Stimulated activated CD8-positive, alpha-beta memory T cell treated with anti-CD3 and anti-CD28 coated beads, Interleukin-15, amount 100 ng/mL, for 1 hour (primary cell): ENCODE measurements around the gene KCNV2.
"Not testable (repeated sequence)": the region's sequence is repeated elsewhere in the genome, so short reads cannot be mapped to it uniquely, and the experiment has no call there.

ENCODE experiments used
- DNase-seq: peaks from one replicate; pipeline ENCODE4 v3.0.0-alpha.2; 2020; ENCODE audit warnings: low read depth

Gene KCNV2

GRCh38 chr9:2717385-2717784 lies at the start of gene KCNV2:
KCNV2 (plus strand) TSS chr9:2717510; CDS start chr9:2717740, 230 bp downstream.
- DNase-seq: no peak

- no peak for DNase-seq
Observed at GRCh38 chr9:2673161-2673560, 44.1 kb upstream of the KCNV2 start.

GRCh38 chr9:2674141-2674824 lies 43.0 kb upstream of the KCNV2 start:
- no peak for DNase-seq

- no peak for DNase-seq
Observed at GRCh38 chr9:2675834-2676233, 41.5 kb upstream of the KCNV2 start.

GRCh38 chr9:2676466-2676865 lies 40.8 kb upstream of the KCNV2 start:
- no peak for DNase-seq

GRCh38 chr9:2677915-2678889 lies 39.1 kb upstream of the KCNV2 start:
- no peak for DNase-seq

- no peak for DNase-seq
Observed at GRCh38 chr9:2679011-2679410, 38.3 kb upstream of the KCNV2 start.

GRCh38 chr9:2681981-2682380 lies 35.3 kb upstream of the KCNV2 start:
- no peak for DNase-seq

GRCh38 chr9:2686911-2687310 lies 30.4 kb upstream of the KCNV2 start:
- no peak for DNase-seq

- DNase-seq: no peak
Observed at GRCh38 chr9:2688636-2689035, 28.7 kb upstream of the KCNV2 start.

GRCh38 chr9:2691212-2691611 lies 26.1 kb upstream of the KCNV2 start:
- DNase-seq: no peak

- DNase-seq: no peak
Observed at GRCh38 chr9:2691626-2692025, 25.7 kb upstream of the KCNV2 start.

GRCh38 chr9:2693056-2693455 lies 24.3 kb upstream of the KCNV2 start:
- no peak for DNase-seq

- DNase-seq: no peak
Observed at GRCh38 chr9:2697492-2697891, 19.8 kb upstream of the KCNV2 start.

- no peak for DNase-seq
Observed at GRCh38 chr9:2700398-2700797, 16.9 kb upstream of the KCNV2 start.

- DNase-seq: no peak
Observed at GRCh38 chr9:2700909-2701550, 16.3 kb upstream of the KCNV2 start.

GRCh38 chr9:2704504-2704903 lies 12.8 kb upstream of the KCNV2 start:
- DNase-seq: no peak

GRCh38 chr9:2707256-2707655 lies 10.1 kb upstream of the KCNV2 start:
- not testable (repeated sequence) for DNase-seq

GRCh38 chr9:2709645-2710101 lies 7.6 kb upstream of the KCNV2 start:
- DNase-seq: no peak

GRCh38 chr9:2711716-2712115 lies 5.6 kb upstream of the KCNV2 start:
- no peak for DNase-seq

- DNase-seq: no peak
Observed at GRCh38 chr9:2718001-2718697, 839 bp downstream of the KCNV2 start.

GRCh38 chr9:2718698-2719033 lies 1.4 kb downstream of the KCNV2 start:
- no peak for DNase-seq
